IMR-90 (cell line): ENCODE measurements around the gene IL15RA. TPM values are rescaled to one million over a fixed set of nuclear protein-coding genes. Genes with fewer than 3 reads are reported as not detected.

Source experiments
- ATAC-seq: fragments of 200-7000 bp; cut with Tn5 transposase; 2 replicates; pipeline ENCODE4 v1.9.1; 2020; ENCODE audit warnings: low read depth, mild to moderate bottlenecking, moderate library complexity
- BruUV-seq: library from RNA; stranded (reverse); fragments of 400-500 nt; replicated peaks from 2 replicates; lab custom pipeline; 2021; lab: Mats Ljungman, UMichigan
- CTCF ChIA-PET: fragments of 300-600 bp; formaldehyde crosslinking; extraction: SDS; loops from one replicate; lab custom pipeline; 2021; ENCODE audit warnings: antibody characterized with exemption; lab: Yijun Ruan, JAX
- POLR2A ChIA-PET: fragments of 300-600 bp; sonication (Branson Sonifier 250); formaldehyde crosslinking; loops from one replicate; lab custom pipeline; 2022; ENCODE audit warnings: antibody characterized with exemption; ENCODE audit not compliant: unreplicated experiment; lab: Charles Lee
- DNase-seq: peaks from one replicate; pipeline ENCODE4 v3.0.0; 2013
- H2AFZ ChIP-seq: replicated peaks from 2 replicates; pipeline ENCODE3; 2013; ENCODE audit warnings: low read length, mild to moderate bottlenecking; ENCODE audit not compliant: poor library complexity
- H2AK5ac ChIP-seq: 2 replicates; pipeline ENCODE4 v1.6.1; 2013; ENCODE audit warnings: low read depth, low read length, inconsistent platforms
- H2AK9ac ChIP-seq: replicated peaks from 2 replicates; pipeline ENCODE3; 2013; ENCODE audit warnings: mild to moderate bottlenecking, low read depth, low read length, moderate library complexity; ENCODE audit not compliant: poor library complexity
- H2BK120ac ChIP-seq: 2 replicates; pipeline ENCODE4 v1.6.1; 2013; ENCODE audit warnings: low read depth, low read length, inconsistent platforms
- H2BK15ac ChIP-seq: 3 replicates; pipeline ENCODE4 v1.6.1; 2013; ENCODE audit warnings: low read depth, low read length, inconsistent platforms
- H2BK20ac ChIP-seq: 2 replicates; pipeline ENCODE4 v1.6.1; 2013; ENCODE audit warnings: low read depth, mild to moderate bottlenecking, inconsistent platforms, low read length, moderate library complexity
- H2BK5ac ChIP-seq: 2 replicates; pipeline ENCODE4 v1.6.1; 2013; ENCODE audit warnings: mild to moderate bottlenecking, low read depth, low read length, inconsistent platforms; ENCODE audit not compliant: poor library complexity, severe bottlenecking
- H3K14ac ChIP-seq: replicated peaks from 2 replicates; pipeline ENCODE4 v1.6.1; 2013; ENCODE audit warnings: low read depth, low read length, inconsistent platforms
- H3K18ac ChIP-seq: 2 replicates; pipeline ENCODE4 v1.6.1; 2013; ENCODE audit warnings: low read depth, low read length, control low read depth
- H3K23ac ChIP-seq: 2 replicates; pipeline ENCODE4 v1.6.1; 2013; ENCODE audit warnings: low read depth, low read length, inconsistent platforms
- H3K27ac ChIP-seq: 2 replicates; pipeline ENCODE4 v1.5.1; 2013; ENCODE audit warnings: mild to moderate bottlenecking, control low read depth, low read length; ENCODE audit not compliant: insufficient read depth
- H3K27me3 ChIP-seq: 2 replicates; pipeline ENCODE4 v1.6.1; 2013; ENCODE audit warnings: low read length; ENCODE audit not compliant: control insufficient read depth, insufficient read depth
- H3K36me3 ChIP-seq: 2 replicates; pipeline ENCODE4 v1.6.1; 2013; ENCODE audit warnings: low read length, mixed read lengths; ENCODE audit not compliant: control insufficient read depth, insufficient read depth
- H3K4ac ChIP-seq: 2 replicates; pipeline ENCODE4 v1.6.1; 2013; ENCODE audit warnings: low read depth, low read length, inconsistent platforms
- H3K4me1 ChIP-seq: 2 replicates; pipeline ENCODE4 v1.6.1; 2013; ENCODE audit warnings: low read length, mixed read lengths; ENCODE audit not compliant: control insufficient read depth, insufficient read depth
- H3K4me2 ChIP-seq: 2 replicates; pipeline ENCODE4 v1.6.1; 2013; ENCODE audit warnings: low read depth, mild to moderate bottlenecking, control low read depth, low read length, moderate library complexity
- H3K4me3 ChIP-seq: 2 replicates; pipeline ENCODE4 v1.5.1; 2013; ENCODE audit warnings: low read depth, mild to moderate bottlenecking, control low read depth, low read length, moderate library complexity; ENCODE audit not compliant: insufficient read depth
- H3K56ac ChIP-seq: 2 replicates; pipeline ENCODE4 v1.6.1; 2013; ENCODE audit warnings: low read length, inconsistent platforms; ENCODE audit not compliant: insufficient read depth; ENCODE audit errors: extremely low read depth
- H3K79me1 ChIP-seq, 2 experiments: 2 replicates each; pipeline ENCODE4 v1.6.1; 2013; ENCODE audit warnings: low read length in 2 of 2, inconsistent platforms in 1 of 2, low read depth in 1 of 2
- H3K9ac ChIP-seq: 2 replicates; pipeline ENCODE4 v1.6.1; 2013; ENCODE audit warnings: low read depth, low read length, control low read depth
- H3K9me1 ChIP-seq: 2 replicates; pipeline ENCODE4 v1.6.1; 2013; ENCODE audit warnings: low read length, inconsistent platforms; ENCODE audit not compliant: insufficient read depth
- H3K9me3 ChIP-seq: 2 replicates; pipeline ENCODE4 v1.6.1; 2013; ENCODE audit warnings: low read length; ENCODE audit not compliant: control insufficient read depth, insufficient read depth
- H4K20me1 ChIP-seq: 2 replicates; pipeline ENCODE4 v1.6.1; 2013; ENCODE audit warnings: low read length, inconsistent platforms; ENCODE audit not compliant: insufficient read depth
- H4K5ac ChIP-seq: 2 replicates; pipeline ENCODE4 v1.6.1; 2013; ENCODE audit warnings: mild to moderate bottlenecking, low read depth, low read length, control low read depth
- H4K8ac ChIP-seq, 2 experiments: 2 replicates each; pipeline ENCODE4 v1.6.1; 2013; ENCODE audit warnings: low read depth in 2 of 2, low read length in 2 of 2, control low read depth in 1 of 2, inconsistent platforms in 1 of 2
- H4K91ac ChIP-seq: 2 replicates; pipeline ENCODE4 v1.6.1; 2013; ENCODE audit warnings: low read depth, low read length, inconsistent platforms; ENCODE audit not compliant: insufficient read depth
- BHLHE40 ChIP-seq: fragments of 150-350 bp; IDR thresholded peaks from 2 replicates; pipeline ENCODE4 v1.6.1; 2016; ENCODE audit warnings: mild to moderate bottlenecking, low read depth, low read length
- CEBPB ChIP-seq: IDR thresholded peaks from 2 replicates; pipeline ENCODE4 v1.6.1; 2012; ENCODE audit warnings: low read depth, low read length, improper control_type of control experiment
- CHD1 ChIP-seq: IDR thresholded peaks from 2 replicates; pipeline ENCODE4 v1.6.1; 2012; ENCODE audit warnings: low read depth, low read length, improper control_type of control experiment
- FOS ChIP-seq: fragments of 150-350 bp; IDR thresholded peaks from 2 replicates; pipeline ENCODE4 v1.6.1; 2016; ENCODE audit warnings: low read depth, low read length
- MAFK ChIP-seq: IDR thresholded peaks from 2 replicates; pipeline ENCODE4 v1.6.1; 2012; ENCODE audit warnings: low read depth, low read length, improper control_type of control experiment
- MAZ ChIP-seq: IDR thresholded peaks from 2 replicates; pipeline ENCODE4 v1.6.1; 2012; ENCODE audit warnings: low read depth, mild to moderate bottlenecking, low read length, improper control_type of control experiment, moderate library complexity, borderline replicate concordance
- MXI1 ChIP-seq: IDR thresholded peaks from 2 replicates; pipeline ENCODE4 v1.6.1; 2012; ENCODE audit warnings: low read depth, mild to moderate bottlenecking, low read length, moderate library complexity, borderline replicate concordance
- NFE2L2 ChIP-seq: fragments of 150-350 bp; IDR thresholded peaks from 2 replicates; pipeline ENCODE4 v1.6.1; 2016; ENCODE audit warnings: low read depth, mild to moderate bottlenecking, low read length
- POLR2A ChIP-seq: IDR thresholded peaks from 2 replicates; pipeline ENCODE4 v1.6.1; 2012; ENCODE audit warnings: mild to moderate bottlenecking, low read depth, low read length
- RAD21 ChIP-seq: IDR thresholded peaks from 2 replicates; pipeline ENCODE4 v1.6.1; 2012; ENCODE audit warnings: low read length, improper control_type of control experiment
- RCOR1 ChIP-seq: IDR thresholded peaks from 2 replicates; pipeline ENCODE4 v1.6.1; 2012; ENCODE audit warnings: mild to moderate bottlenecking, low read length, improper control_type of control experiment; ENCODE audit not compliant: insufficient replicate concordance
- WGBS, 2 experiments: methylation state at CpG; one replicate each; pipeline versions ENCODE4 v1.1.5 to v1.1.7; 2013; ENCODE audit warnings: missing lambda C conversion rate in 2 of 2; ENCODE audit not compliant: insufficient read length in 1 of 2; ENCODE audit errors: extremely low coverage in 2 of 2; 5-methylcytosine and 5-hydroxymethylcytosine counted together
- dilution Hi-C: fragments of 300-500 bp; cut with HindIII; formaldehyde crosslinking; loops from one replicate; pipeline ENCODE4 v1.14.3; 2018; ENCODE audit warnings: low sequenced_read_pairs; ENCODE audit not compliant: unreplicated experiment
- in situ Hi-C: fragments of 300-500 bp; cut with MboI; formaldehyde crosslinking; loops from 3 replicates; pipeline ENCODE4 v1.14.3; 2019; ENCODE audit warnings: low sequenced_read_pairs, inconsistent platforms, mixed read lengths
- intact Hi-C: fragments of 100-400 bp; cut with micrococcal nuclease; formaldehyde crosslinking; loops from 2 replicates; pipeline ENCODE4 v1.10.0; 2022
- polyA plus RNA-seq, 3 experiments: library from polyadenylated mRNA; depleted of rRNA; stranded (reverse); fragments of >200 nt; gene quantifications; 2 replicates each; pipeline ENCODE4 v1.2.3, GENCODE V29; 2012; ENCODE audit warnings: low replicate concordance in 1 of 3
- total RNA-seq: library from RNA; depleted of rRNA; stranded (reverse); fragments of >200 nt; gene quantifications from 2 replicates; pipeline ENCODE4 v1.2.3, GENCODE V29; 2012
- TF ChIP-seq, protein P1 (sequence below): fragments of 150-350 bp; IDR thresholded peaks from 2 replicates; pipeline ENCODE4 v1.6.1; 2016; ENCODE audit warnings: low read depth, mild to moderate bottlenecking, low read length, moderate library complexity, borderline replicate concordance
- TF ChIP-seq, protein P2 (sequence below): conservative IDR thresholded peaks from 2 replicates; pipeline ENCODE4 v1.5.1; 2012; ENCODE audit warnings: mild to moderate bottlenecking, low read depth, low read length, improper control_type of control experiment
- TF ChIP-seq, protein P3 (sequence below): fragments of 150-350 bp; IDR thresholded peaks from 2 replicates; pipeline ENCODE4 v1.6.1; 2017; ENCODE audit warnings: mild to moderate bottlenecking, antibody characterized with exemption, low read length, low read depth

IL15RA gene
- total and polyA plus RNA-seq, 2 of the 4 experiments (the other 2 are of a cell fraction) = 2.0 to 7.6 TPM

DNA sequence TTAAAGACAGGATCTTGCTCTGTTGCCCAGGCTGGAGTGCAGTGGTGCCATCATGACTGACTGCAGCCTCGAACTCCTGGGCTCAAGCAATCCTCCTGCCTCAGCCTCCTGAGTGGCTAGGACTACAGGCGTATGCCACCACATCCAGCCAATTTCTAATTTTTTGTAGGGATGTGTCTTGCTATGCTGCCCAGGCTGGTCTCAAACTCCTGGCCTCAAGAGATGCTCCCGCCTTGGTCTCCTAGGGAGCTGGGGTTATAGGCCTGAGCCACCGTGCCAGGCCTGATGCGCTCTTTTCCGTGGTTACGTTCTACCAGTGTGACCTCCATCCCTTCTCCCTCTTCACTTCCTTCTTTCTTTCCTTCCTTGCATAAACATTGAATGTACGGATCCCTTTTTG is 34.2 kb upstream of the IL15RA start:
- Histone ChIP-seq H3K27me3 (peaks cover 2% of the 10 kb centered on the region; the same call in 1 of the 2 replicates), H3K4me2 (no peak overlapping the region), H4K20me1 (no peaks in the 10 kb centered on the region), H3K9ac (no peak overlapping the region), H3K4me3 (no peak overlapping the region), H3K23ac (no peak overlapping the region), H3K79me1 (no peaks in the 10 kb centered on the region), H2AK9ac (no peak overlapping the region), H4K91ac (no peak overlapping the region), H3K27ac (no peak overlapping the region), H3K14ac (no peak overlapping the region), H4K8ac (no peak overlapping the region), H2BK120ac (no peak overlapping the region), H2AFZ (no peak overlapping the region), H2BK15ac (no peak overlapping the region), H3K36me3 (no peaks in the 10 kb centered on the region), H3K4me1 (peaks cover 6% of the 10 kb centered on the region), H3K18ac (no peak overlapping the region), H3K9me1 (no peaks in the 10 kb centered on the region), H2AK5ac (no peak overlapping the region), H3K9me3 (peaks cover 3% of the 10 kb centered on the region), H2BK20ac (no peak overlapping the region), H3K4ac (no peak overlapping the region), H3K56ac (no peak overlapping the region), H2BK5ac (no peak overlapping the region), H4K5ac (no peak overlapping the region)
- ChIA-PET POLR2A (no interaction called here), CTCF (no interaction called here)
- WGBS, 2 experiments = 97% methylated on average over 5 of the region's 8 CpGs; no CpG with 5 or more reads in 1 of the 2 experiments
- BruUV-seq = no TSS peak
- intact Hi-C loops = no loop called here
- dilution Hi-C loops = no loop called here
- ATAC-seq (no peak), DNase-seq (no peak)
- TF ChIP-seq MXI1 (no peak), POLR2A (no peak), NFE2L2 (no peak), FOS (no peak), CHD1 (no peak), MAFK (no peak), CEBPB (no peak), RCOR1 (no peak), RAD21 (no peak), BHLHE40 (no peak), MAZ (no peak)
- TF ChIP-seq, protein P1, sequence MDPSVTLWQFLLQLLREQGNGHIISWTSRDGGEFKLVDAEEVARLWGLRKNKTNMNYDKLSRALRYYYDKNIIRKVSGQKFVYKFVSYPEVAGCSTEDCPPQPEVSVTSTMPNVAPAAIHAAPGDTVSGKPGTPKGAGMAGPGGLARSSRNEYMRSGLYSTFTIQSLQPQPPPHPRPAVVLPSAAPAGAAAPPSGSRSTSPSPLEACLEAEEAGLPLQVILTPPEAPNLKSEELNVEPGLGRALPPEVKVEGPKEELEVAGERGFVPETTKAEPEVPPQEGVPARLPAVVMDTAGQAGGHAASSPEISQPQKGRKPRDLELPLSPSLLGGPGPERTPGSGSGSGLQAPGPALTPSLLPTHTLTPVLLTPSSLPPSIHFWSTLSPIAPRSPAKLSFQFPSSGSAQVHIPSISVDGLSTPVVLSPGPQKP = no peak
- TF ChIP-seq, protein P2, sequence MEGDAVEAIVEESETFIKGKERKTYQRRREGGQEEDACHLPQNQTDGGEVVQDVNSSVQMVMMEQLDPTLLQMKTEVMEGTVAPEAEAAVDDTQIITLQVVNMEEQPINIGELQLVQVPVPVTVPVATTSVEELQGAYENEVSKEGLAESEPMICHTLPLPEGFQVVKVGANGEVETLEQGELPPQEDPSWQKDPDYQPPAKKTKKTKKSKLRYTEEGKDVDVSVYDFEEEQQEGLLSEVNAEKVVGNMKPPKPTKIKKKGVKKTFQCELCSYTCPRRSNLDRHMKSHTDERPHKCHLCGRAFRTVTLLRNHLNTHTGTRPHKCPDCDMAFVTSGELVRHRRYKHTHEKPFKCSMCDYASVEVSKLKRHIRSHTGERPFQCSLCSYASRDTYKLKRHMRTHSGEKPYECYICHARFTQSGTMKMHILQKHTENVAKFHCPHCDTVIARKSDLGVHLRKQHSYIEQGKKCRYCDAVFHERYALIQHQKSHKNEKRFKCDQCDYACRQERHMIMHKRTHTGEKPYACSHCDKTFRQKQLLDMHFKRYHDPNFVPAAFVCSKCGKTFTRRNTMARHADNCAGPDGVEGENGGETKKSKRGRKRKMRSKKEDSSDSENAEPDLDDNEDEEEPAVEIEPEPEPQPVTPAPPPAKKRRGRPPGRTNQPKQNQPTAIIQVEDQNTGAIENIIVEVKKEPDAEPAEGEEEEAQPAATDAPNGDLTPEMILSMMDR = no peak
- TF ChIP-seq, protein P3, sequence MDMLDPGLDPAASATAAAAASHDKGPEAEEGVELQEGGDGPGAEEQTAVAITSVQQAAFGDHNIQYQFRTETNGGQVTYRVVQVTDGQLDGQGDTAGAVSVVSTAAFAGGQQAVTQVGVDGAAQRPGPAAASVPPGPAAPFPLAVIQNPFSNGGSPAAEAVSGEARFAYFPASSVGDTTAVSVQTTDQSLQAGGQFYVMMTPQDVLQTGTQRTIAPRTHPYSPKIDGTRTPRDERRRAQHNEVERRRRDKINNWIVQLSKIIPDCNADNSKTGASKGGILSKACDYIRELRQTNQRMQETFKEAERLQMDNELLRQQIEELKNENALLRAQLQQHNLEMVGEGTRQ = no peak
- in situ Hi-C loops = no loop called here
